HCEC 1CT (cell line): ENCODE measurements around the gene CAP1.

Experiments
- DNase-seq: peaks from one replicate; pipeline ENCODE4 v3.0.0-alpha.2; 2017

Gene CAP1

GRCh38 chr1:40059338-40059959, 18.9 kb downstream of the CAP1 start:
- peak; percentile 79 for DNase-seq

GRCh38 chr1:40059960-40060750, 19.6 kb downstream of the CAP1 start:
- DNase-seq, result no peak

GRCh38 chr1:40064797-40065499, 24.4 kb downstream of the CAP1 start:
- DNase-seq, result no peak

- peak; percentile 39 for DNase-seq
These were observed 26.5 kb downstream of the CAP1 start for GRCh38 chr1:40067023-40067422.

- no peak for DNase-seq
These were observed 27.3 kb downstream of the CAP1 start for GRCh38 chr1:40067851-40068250.

- no peak for DNase-seq
These were observed 31.6 kb downstream of the CAP1 start for GRCh38 chr1:40072142-40072541.

GRCh38 chr1:40073062-40073461, 32.5 kb downstream of the CAP1 start:
- DNase-seq, result no peak

GRCh38 chr1:40075266-40075665, 34.7 kb downstream of the CAP1 start:
- DNase-seq, result no peak

GRCh38 chr1:40076895-40077312, 36.4 kb downstream of the CAP1 start:
- peak; percentile 98 for DNase-seq

- peak; percentile 56 for DNase-seq
These were observed 38.2 kb downstream of the CAP1 start for GRCh38 chr1:40078512-40079333.

- no peak for DNase-seq
These were observed 39.4 kb downstream of the CAP1 start for GRCh38 chr1:40079774-40080400.

- DNase-seq, result no peak
These were observed 41.3 kb downstream of the CAP1 start for GRCh38 chr1:40081871-40082270.

- DNase-seq, result peak; percentile 30
These were observed 44.2 kb downstream of the CAP1 start for GRCh38 chr1:40084750-40085149.

GRCh38 chr1:40090652-40091355, 50.3 kb downstream of the CAP1 start:
- no peak for DNase-seq

- DNase-seq, result no peak
These were observed 51.7 kb downstream of the CAP1 start for GRCh38 chr1:40092241-40092640.

GRCh38 chr1:40092706-40093639, 52.4 kb downstream of the CAP1 start:
- no peak for DNase-seq

GRCh38 chr1:40094466-40095110, 54.1 kb downstream of the CAP1 start:
- no peak for DNase-seq

- no peak for DNase-seq
These were observed 55.3 kb downstream of the CAP1 start for GRCh38 chr1:40095806-40096205.

GRCh38 chr1:40096646-40096976, 56.1 kb downstream of the CAP1 start:
- no peak for DNase-seq
